T-helper 9 cell (primary cell): ENCODE data around the gene STK33.

Experiments used
- DNase-seq: peaks from one replicate; pipeline ENCODE4 v3.0.0-alpha.2; 2020

Gene STK33

DNA sequence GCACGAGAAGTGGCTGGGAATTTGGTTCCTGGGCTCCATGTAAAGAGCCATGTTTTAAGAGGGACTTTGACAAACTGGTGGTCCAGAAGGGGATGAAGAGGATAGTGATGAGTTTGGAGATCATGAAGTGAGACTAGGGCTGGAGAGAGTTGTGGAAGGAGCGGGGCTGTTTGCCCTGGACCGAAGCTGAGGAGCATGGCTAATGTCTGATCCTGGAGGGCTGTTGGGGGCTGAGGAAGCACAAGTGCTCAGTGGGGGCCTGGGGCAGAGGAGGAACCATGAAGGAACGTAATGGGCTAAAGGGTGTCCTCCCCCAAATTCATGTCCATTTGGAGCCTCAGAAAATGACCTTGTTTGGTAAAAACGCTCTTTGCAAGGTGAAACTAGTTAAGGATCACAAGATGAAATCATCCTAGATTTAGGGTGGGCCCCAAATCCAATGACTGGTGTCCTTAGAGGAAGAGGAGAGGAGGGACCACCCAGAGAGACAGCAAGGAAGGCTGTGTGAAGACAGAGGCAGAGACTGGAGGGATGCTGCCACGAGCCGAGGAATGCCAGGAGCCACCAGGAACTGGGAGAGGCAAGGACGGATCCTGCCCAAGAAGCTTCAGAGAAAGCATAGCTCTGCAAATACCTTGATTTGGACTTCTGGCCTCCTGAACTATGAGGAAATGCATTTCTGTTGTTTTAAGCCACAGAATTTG is 223.1 kb downstream of the STK33 start:
- DNase-seq: no peak

DNA sequence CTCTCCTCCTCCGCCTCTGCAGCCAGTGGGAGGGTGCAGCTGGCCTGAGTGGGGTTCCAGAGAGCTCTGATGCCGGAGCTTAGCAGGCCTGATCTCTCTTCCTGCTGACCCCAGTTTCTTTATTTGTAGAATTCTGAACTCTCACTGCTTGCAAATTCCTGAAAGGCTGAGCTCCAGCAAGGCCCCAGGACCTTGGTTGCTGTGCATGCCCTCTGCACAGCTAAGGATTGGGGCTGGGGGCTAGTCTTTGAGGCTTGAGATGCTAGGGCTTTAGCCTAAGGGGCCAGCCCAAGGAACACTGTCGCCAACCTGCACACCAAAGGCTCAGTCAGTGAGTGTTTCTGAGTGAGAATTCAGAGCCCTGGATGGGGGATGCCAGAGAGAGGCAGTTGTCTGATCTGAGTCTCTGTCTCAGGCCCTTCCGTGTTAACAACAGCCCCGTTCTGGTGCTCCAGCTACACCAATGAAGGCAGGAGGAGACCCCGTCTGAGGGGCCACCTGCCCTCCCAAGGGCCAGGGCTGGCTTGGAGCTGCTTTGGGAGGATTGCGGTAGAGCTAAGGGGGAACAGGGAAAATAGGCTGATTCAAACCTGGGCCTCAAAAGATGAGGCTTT is 224.3 kb downstream of the STK33 start:
- no peak for DNase-seq

- no peak for DNase-seq
Measured at GRCh38 chr11:8368772-8369171, 225.3 kb downstream of the STK33 start.

DNA sequence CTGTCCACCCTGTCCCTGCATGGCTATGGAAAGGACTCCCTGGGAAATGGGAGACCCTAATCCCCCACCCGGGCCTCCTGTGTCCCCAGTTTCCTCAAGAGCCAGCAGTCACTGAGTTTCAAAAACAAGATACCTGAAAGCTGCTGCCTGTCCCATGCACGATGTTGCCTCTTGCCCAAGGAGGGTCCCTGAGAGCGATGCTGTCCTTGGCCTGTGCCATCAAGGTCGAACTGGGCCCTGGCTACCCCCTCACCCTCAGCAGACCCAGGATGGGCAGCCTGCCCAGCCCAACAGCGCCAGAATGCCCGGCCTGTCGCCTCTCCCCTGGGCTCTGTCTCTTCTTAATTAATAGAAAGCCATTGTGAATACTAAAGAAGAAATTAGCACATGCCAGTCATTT is 225.8 kb downstream of the STK33 start:
- no peak for DNase-seq

DNA sequence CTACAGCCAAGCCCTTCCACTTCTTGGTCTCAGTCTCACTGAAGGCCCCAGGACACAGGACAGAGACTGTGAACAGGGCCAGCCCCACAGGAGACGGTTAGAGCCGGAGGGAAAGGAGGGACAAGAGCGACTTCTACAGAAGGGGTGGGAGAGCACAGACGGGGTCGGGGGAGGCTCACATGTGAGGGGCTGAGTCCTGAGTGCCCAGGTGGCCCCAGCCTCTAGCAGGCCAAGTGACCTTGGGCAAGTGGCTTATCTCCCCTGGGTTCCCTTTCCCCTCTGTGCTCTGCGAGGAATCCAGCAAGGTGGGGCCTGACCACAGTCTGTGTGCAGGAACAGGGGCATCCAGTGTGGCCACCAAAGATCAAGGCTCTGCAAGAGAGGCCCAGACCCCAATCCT is 227.7 kb downstream of the STK33 start:
- DNase-seq: no peak

- DNase-seq: no peak
Measured at GRCh38 chr11:8365216-8365941, 228.6 kb downstream of the STK33 start.

DNA sequence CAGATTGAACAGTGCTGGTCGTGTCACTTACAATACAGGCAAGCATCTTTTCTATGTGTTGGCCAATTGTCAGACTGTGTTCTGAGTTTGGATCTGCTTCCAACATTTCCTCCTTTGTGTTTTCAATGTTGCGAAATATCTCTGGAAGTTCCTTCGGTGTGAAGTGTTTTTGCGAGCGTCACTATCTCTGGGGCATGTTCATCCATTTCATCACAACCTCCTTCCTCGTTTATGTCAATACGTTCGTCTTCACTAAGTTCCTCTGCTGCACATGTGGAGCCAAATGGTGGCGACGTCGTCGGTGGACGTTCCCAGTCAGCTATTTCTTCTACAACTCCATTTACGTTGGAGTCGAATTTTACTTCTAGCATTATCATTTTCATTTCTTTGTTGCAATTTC is 230.1 kb downstream of the STK33 start:
- no peak for DNase-seq

DNA sequence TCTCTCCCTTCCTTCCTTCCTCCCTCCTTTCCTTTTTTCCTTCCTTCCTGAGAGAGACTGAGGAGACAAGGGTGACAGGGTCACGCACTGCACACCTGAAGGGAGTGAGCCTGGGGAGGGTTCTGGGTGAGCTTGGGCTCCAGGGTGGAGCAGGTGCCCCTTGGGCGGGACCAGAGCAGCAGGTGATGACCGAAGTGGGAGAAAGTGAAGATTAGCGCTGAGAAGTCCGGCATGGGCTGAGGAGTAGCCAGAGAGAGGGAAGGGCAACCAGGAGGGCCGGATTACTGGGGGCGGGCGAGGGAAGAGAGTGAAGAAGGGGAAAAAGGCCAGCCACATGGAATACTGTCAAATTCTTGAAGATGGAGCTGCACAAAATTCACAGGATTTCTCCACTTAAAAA is 231.1 kb downstream of the STK33 start:
- DNase-seq: no peak

DNA sequence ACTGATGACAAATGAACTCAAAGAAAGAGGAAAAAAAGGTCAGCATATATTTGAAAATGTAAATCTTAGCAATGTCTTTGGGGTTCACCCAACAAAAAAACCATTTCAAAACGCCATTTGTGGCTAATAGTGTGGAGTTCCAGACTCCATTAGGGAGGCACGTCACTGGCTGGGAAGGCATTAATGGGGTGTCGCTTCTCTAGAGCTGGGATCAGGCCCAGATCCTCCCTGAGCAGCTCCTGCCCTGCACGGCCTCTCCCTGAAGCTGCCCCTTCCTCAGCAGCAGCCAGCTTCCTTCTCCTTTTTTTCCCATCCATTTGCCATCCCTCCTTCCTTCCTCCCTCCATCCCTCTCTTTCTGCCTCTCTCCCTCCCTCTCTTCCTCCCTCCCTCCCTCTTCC is 231.5 kb downstream of the STK33 start:
- DNase-seq: no peak

DNA sequence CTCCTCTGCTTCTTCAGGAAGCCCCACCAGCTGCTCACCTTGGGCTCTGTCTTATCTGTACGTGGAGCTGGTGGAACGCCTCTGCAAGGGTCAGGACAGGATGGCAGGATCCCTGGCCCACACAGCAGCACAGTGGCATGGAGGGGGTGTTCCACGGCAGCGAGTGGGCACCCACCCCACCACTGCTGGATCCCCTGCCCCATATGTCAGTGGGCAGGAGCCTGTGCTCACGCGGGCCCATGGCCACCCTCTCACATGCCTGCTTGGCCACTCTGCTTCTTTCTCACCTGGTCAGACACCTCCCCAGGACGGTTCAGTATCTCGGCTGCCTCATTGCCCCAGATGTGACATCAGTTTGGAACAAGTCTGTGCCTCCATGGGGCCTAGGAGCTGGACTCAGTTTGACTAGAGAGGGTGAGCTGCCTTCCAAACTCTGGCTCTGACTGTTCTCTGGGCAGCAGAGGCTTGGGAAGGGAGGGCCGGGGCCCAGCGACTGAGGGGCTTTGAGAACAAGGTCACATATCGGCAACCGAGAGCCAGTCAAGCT is 232.3 kb downstream of the STK33 start:
- no peak for DNase-seq

DNA sequence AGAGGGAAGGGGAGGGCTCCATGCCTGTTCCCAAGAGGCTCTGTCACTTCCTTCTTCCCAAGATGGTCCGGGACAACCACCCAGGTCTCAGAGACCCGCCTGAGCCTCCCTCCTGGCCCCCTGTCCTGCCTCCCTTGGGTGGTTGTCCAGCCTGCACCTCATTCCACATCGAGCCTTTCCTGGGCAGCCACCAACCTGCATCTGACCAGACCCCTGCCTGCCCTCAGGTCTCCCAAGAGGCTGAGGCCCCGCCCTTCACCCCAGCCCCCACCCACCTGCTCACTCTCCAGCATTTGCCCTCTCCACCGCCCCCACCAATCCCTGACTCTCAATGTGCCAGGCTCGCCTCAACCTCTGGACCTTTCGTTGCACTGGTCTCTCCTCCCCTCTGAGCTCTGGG is 232.8 kb downstream of the STK33 start:
- no peak for DNase-seq

DNA sequence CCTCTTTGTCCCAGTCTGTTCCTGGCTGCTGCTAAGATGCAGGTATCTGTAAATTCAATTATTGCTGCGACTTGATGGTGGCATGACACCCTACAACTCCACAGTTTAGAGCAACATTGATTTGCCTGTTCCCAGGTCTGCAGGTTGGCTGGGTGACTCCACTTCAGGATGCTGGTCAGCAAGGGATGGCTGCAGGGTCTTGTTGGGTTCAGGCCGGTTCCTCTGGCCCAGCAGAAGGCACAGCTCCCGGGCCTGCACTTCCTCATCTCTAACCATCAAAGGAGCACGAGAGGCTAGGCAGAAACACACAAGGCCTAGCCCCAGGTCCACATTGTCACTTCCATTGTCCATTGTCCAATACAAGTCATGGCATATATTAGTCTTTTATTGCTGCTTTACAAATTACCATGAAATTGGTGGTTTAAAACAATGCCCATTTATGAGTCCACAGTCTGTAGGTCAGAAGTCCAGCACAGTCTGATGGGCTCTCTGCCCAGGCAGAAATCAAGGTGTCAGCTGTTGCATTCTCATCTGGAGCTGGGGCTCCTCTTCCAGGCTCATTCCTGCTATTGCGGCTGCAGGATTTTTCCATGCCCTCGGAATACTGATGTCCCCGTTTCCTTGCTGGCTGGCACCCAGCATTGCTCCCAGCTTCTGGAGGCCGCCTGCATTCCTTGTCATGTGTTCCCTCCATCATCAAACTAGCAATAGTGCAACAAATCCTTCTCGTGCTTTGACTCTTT is 233.8 kb downstream of the STK33 start:
- no peak for DNase-seq

GRCh38 chr11:8359521-8359920 is 234.5 kb downstream of the STK33 start:
- no peak for DNase-seq

DNA sequence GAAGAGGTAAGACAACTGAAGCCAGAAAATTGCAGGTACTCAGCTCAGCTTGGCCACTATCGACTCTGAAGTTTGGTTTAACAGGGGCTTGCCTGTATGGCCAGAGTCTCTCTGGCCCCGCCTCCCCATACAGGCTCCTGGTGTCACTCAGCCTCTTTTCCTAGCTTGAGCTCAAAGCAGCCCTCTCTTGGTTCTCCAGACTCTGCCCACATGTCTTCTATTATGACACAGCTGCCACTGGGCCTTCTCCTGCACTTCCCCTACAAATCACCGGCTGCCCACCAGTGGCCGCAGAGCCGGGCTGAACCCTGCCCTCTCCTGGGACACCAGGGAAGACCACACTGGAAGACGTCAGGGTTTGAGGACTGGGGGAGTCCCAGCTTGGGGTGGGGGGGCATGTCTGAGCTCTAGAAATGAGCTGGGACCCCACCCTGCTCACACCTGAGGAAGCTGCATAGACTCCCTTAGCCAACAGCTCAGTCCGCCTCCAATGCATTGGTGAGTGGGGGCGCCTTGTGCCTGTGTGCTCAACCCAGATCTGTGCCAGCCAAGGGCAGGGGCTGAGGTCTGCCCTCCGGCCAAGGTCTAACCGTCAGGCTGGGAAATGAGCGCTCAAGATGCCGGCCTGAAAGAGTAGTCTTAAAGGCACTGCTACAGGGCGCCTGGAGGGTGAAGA is 236.0 kb downstream of the STK33 start:
- no peak for DNase-seq

GRCh38 chr11:8357505-8357888 is 236.5 kb downstream of the STK33 start:
- no peak for DNase-seq

- DNase-seq: no peak
Measured at GRCh38 chr11:8356721-8357504, 237.1 kb downstream of the STK33 start.

- DNase-seq: no peak
Measured at GRCh38 chr11:8356216-8356615, 237.8 kb downstream of the STK33 start.

GRCh38 chr11:8355416-8355742 is 238.6 kb downstream of the STK33 start:
- DNase-seq: no peak

GRCh38 chr11:8354622-8355415 is 239.2 kb downstream of the STK33 start:
- no peak for DNase-seq

DNA sequence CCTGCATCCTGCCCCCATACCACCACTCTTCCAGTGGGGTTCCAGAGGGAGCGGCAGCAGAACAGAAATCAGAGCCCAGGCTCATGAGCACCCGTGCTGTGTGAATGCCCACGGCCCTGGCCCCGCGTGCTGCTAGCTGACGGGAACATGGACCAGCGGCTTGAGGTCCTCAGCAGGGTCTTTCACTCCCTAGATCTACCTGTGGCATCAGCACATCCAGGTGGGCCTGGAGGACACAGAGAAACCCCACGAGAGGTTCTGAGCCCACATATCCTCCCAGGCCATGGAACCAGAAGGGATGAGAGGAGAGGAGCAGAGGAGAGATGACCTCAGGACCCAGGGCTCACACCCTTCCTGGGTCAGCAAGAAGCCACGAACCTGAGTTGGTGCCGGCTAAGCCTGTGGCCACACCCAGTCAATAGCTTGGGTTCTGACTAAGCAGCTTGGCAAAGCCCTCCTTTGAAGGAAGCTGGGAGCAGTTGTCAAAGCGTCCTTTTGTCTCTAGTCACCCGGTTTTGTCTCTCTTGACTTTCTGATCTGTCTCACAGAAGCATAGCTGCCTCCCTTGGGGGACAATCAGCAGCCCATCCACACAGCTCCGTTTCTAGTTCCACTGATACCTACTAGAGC is 241.0 kb downstream of the STK33 start:
- DNase-seq: no peak
